GM21786 (cell line): ENCODE results near the gene ANGPTL7.
A peak's percentile ranks its signal among the peaks of the same experiment; 100 is the strongest.

ENCODE experiments used
- ATAC-seq: cut with Tn5 transposase; IDR thresholded peaks from one replicate; pipeline ENCODE4 v1.9.1; 2021; ENCODE audit not compliant: unreplicated experiment

Gene ANGPTL7

DNA sequence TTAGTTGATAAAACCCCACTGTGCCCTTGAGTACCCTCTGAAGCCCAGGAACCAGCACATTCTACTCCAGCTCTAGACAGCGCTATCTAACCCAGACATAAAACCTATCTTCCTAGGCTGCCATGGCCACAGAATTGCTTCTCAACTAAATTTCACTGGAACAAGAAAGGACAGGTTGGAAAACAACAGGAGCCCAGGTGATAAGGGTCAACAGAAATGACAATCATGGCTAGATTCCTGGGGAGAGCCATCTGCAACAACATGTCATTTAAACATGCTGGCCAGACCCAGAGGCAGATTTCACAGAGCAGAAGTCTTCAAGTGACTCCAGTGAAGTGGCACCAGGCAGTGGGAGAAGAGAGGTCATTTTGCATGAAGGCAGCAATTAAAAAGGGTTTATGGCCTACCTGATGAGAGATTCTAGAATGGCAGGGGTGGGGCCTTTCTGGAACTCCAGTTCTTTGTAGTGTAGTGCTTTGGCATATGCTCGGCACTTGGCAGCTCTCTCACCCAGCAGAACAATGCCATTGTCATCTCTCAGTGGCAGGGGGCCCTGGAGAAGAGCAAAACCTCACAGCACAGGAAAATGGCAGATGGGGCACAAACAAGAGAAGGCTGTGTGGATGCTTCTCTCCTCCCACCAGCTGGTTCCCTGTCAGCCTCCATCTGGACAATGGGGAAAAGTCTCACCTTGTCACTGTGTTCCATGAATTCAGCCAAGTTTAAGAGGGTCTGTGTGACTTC, 9.9 kb downstream of the ANGPTL7 start:
- no peak for ATAC-seq

- ATAC-seq, result no peak
Observed at GRCh38 chr1:11204396-11205190, 15.4 kb downstream of the ANGPTL7 start.

DNA sequence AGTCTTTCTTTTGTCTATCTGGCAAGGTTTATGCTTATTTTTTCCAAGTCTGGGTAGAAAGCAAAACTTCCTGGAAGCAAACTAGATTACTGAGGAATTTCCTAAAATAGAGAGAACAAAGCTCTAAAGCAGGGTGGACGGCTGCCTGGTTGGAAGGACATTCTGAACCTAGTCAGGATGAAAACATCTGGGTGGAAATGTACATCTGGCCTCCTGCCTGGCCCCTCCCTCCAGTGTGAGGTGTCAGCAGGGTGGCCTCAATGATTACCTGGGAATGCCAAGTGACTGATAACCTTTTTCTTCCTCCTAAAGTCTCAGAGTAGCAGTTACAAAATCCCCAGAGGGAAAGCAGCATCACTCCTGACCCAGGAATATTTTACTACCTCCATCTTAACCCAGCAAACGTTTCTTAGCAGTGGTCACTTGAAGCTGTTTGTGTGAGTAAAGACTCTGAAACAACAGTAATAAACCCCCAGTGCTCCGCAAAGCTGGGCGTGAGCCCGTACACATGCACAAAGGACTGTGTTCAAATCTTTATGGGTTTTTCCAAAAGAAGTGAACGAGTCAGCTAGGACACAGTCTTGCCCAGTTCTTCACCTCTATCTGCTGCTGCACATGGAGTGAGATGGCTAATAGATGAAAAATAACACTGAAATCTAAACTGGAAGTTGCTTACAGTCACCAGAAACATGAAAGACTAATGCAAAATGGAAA, 18.9 kb downstream of the ANGPTL7 start:
- ATAC-seq, result no peak

DNA sequence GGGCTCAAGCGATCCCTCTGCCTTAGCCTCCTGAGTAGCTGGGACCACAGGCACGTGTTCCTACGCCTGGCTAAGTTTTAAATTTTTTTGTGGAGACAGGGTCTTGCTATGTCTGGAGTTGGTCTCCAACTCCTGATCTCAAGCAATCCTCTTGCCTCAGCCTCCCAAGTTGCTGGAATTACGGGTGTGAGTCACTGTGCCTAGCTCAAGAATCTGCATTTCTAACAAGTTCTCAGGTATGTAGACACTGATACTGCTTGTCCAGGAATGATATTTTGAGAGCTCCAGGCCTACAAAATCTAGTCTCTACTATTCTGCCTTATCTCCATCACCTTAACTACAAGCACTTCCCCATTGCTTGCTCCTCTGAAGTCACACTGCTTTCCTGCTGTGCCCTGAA, 22.3 kb downstream of the ANGPTL7 start:
- ATAC-seq, result no peak

DNA sequence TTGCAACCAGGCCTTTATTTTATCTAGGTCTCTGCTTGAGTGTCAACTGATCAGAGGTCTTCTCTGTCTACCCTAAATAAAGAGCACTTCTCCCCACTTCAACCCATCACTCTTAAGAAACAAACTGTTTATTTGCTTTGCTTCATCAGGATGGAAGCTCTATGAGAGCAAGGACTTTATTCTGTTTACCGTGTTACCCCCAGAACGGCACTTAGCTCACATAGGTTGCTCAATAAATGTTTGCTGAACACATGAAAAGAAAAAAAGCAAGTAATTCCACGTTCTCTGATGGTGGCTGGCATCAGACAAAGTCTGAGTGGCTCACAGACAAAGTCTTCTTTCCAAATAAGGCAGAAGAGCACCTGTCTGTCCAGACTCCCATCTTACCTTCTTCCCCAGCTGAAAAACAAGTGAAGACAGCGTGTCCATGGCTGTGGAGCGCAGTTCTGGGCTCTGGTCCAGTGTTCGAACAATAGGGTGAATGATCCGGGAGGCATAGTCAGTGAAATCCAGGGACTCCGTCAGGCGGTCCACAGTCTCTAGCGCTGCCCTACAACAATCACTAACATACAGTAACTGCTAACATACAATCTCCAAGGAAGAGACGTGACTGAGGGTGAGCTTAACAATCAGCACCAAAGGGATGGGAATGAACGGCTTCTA, 22.9 kb downstream of the ANGPTL7 start:
- ATAC-seq, result no peak

DNA sequence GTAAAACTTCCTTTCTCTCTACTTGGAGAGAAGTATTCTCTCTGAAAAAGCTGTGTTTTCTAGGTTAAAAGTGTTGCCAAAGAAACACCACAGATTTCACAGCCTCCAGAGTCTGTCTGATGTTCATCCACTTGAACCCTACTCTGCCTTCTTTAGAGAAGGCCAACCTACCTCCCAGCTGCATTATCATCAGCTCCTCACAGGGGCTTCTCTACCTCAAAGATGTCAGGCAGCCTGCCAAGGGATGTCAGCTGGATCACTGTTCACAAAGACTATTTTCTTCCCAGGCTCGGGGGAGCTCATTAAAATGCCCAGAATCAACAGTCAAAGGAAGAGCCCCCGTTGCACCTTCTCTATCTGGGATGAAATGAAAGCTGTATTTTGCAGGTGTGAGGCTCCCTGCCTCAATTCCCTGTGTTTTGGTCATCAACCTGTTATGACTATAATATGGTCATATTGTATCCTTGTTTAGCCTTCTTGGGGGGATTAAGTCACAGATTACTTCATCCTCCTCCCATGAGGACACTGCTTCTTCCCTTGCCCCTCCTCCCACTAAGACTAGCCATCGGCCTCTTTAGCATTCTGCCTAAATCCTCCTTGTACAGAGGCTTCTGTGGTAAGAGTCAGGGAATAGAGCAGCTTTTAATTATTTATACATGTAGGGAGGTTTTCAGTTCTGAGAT, 25.7 kb downstream of the ANGPTL7 start:
- no peak for ATAC-seq

DNA sequence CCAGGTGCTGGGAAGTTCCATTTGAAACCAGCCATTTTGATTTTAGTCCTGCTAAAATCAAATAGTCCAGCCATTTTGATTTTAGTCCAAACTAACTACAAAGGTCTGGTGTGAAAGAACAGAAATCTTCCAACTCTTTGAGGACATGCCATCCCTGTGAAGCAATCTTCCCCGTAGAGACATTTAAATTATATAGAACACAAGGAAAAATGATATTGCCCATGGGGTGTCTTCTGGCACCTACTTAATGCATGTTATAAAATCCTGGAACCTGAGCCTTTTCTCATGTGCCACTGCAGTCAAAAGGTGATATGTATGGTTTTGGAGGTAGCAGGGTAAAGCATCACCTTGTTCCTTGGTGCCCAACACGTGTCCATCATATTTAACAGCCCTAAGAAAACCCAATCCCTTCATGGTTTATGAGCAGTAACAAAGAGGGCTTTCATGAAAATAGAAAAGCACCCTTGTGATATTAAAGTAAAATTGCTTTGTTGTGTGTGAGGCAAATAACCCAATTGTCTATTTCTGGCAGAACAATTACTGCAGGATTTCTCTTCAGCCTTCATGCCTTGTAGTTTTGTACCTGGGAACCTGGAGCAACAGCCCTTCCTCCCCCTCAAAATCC, 26.3 kb downstream of the ANGPTL7 start:
- no peak for ATAC-seq

DNA sequence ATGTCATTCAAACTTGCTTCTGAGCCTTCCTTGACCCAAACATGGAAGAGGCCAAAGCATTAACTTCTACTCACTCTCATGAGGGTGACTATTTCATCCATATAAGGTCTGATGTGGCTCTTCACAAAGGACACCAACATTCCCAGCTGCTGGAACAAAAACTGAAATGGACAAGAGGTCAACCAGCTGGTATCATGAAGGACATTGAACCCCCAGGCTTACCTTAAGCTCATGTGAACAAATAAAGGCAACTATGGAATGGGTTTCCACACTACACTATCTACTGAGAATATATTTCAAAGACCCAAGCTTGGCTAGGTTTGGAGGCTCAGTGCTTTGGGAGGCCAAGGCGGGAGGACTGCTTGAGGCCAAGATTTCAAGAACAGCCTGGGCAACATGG, 26.9 kb downstream of the ANGPTL7 start:
- ATAC-seq, result no peak

DNA sequence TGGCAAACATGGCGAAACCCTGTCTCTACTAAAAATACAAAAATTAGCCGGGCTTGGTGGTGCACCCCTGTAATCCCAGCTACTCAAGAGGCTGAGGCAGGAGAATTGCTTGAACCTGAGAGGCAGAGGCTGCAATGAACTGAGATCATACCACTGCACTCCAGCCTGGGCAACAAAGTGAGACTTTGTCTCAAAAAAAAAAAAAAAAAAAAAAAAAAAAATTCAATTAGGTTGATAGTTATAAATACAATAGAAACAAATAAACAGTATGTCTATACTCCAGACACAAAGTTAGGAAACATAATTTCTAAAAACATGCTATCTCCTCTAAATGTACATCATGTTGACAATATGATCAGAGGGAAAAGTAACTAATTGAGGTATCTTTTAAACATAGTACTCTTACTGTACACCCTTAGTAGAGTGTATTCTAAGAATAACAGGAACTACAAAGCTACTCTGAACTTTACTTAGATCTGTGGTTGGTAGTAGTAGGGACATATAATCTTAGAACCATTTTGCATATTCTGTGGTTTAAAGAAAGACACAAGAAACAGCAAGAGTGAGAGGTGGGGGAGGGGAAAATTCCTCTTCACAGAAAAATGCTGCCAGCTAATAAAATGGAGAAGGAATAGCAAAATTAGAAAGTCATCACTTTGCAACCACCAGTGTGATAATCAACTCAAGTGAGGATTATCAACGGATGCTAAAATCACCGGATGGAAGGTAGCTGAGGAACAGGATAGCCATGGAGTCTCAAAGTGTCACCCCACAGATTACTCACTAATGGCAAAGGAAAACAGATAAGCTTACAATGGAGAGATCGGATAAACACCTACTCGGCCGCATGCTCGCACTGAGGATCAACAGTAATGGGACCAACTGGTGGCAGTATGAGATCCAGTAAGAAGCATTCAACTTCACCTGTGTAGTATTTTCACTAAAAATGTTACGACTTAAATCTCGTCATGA, 38.2 kb downstream of the ANGPTL7 start:
- ATAC-seq, result peak; percentile 52

GRCh38 chr1:11229203-11229602, 40.0 kb downstream of the ANGPTL7 start:
- no peak for ATAC-seq

DNA sequence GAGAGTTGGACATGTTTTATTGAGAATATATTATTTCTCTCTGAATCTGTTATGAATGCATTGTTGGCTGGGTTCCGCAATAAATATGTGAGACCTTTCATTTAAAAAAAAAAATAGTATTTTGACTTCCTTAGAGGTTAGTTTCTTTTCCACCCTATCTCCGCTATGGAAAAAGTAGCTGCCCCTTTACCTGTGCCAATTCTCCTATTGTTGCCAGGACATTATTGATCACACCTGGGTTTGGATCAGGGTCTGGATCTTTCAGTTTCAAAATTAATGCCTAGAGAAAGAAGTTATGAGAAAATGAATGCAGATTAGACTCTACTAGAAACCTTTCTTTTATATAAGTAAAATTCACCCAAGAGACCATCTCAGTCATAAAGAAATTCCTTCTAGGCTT, 44.1 kb downstream of the ANGPTL7 start:
- no peak for ATAC-seq

DNA sequence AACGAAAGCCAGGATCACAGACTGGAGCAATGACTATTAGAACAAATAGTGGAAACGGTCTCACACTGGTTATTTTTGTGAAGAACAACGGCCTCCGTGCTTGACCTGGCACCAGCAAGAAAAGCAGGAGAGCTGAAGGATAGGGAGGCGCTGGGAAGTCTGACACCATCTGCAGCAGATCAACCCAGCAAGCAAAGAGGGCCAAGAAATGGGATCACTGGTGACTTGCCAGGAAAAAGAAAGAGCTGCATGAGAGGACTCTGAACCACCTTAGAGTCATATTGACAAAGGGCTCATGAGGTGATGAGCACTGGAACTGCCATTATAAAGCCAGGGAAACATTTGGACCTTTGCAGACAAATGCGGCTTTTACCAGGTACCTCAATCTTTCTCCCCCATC, 48.2 kb downstream of the ANGPTL7 start:
- ATAC-seq, result no peak

- ATAC-seq, result no peak
Observed at GRCh38 chr1:11238311-11238710, 49.2 kb downstream of the ANGPTL7 start.

DNA sequence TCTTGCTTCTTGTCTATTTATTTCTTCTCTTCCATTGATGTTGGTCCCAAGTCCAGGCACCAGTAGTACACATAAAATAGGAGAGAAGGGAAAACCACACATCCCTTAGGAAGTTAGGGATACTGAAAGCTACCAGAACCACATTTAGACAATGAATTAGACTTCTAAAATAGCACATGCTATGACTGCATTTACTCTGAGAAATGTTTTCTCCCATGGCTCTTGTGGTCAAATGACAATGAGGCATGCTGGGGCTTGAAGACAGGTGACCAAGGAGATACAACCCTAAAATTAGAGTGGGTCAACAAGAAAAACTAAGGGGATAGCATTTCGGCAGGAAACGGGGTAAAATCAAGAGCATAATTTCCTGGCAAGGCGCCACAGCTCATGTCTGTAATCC, 56.1 kb downstream of the ANGPTL7 start:
- no peak for ATAC-seq
